IPS-NIHi7 (cell line): ENCODE results near the gene BCAS3.

Experiments used
- DNase-seq: peaks from one replicate; pipeline ENCODE4 v3.0.0; 2012; ENCODE audit warnings: mixed read lengths; ENCODE audit errors: extremely low spot score

Gene BCAS3

GRCh38 chr17:61155590-61156237, 478.1 kb downstream of the BCAS3 start:
- no peak for DNase-seq

GRCh38 chr17:61157246-61157886, 479.7 kb downstream of the BCAS3 start:
- DNase-seq, result no peak

GRCh38 chr17:61158376-61158775, 480.7 kb downstream of the BCAS3 start:
- no peak for DNase-seq

- DNase-seq, result no peak
Observed at GRCh38 chr17:61159221-61159814, 481.7 kb downstream of the BCAS3 start.

- DNase-seq, result no peak
Observed at GRCh38 chr17:61160204-61160603, 482.6 kb downstream of the BCAS3 start.

- DNase-seq, result no peak
Observed at GRCh38 chr17:61160789-61161445, 483.3 kb downstream of the BCAS3 start.

- DNase-seq, result no peak
Observed at GRCh38 chr17:61161615-61162134, 484.0 kb downstream of the BCAS3 start.

GRCh38 chr17:61164517-61164916, 486.9 kb downstream of the BCAS3 start:
- DNase-seq, result no peak

GRCh38 chr17:61167075-61167474, 489.4 kb downstream of the BCAS3 start:
- no peak for DNase-seq

- DNase-seq, result no peak
Observed at GRCh38 chr17:61168506-61168905, 490.9 kb downstream of the BCAS3 start.

- DNase-seq, result no peak
Observed at GRCh38 chr17:61174310-61174709, 496.7 kb downstream of the BCAS3 start.

- DNase-seq, result no peak
Observed at GRCh38 chr17:61175298-61176142, 497.9 kb downstream of the BCAS3 start.

- DNase-seq, result no peak
Observed at GRCh38 chr17:61177351-61177750, 499.7 kb downstream of the BCAS3 start.

GRCh38 chr17:61178284-61178683, 500.6 kb downstream of the BCAS3 start:
- DNase-seq, result no peak

- DNase-seq, result no peak
Observed at GRCh38 chr17:61179380-61179806, 501.7 kb downstream of the BCAS3 start.

- DNase-seq, result no peak
Observed at GRCh38 chr17:61183793-61184192, 506.1 kb downstream of the BCAS3 start.

GRCh38 chr17:61185385-61185784, 507.7 kb downstream of the BCAS3 start:
- no peak for DNase-seq

GRCh38 chr17:61187038-61187437, 509.4 kb downstream of the BCAS3 start:
- DNase-seq, result no peak

- no peak for DNase-seq
Observed at GRCh38 chr17:61188081-61188480, 510.4 kb downstream of the BCAS3 start.

- no peak for DNase-seq
Observed at GRCh38 chr17:61189968-61190367, 512.3 kb downstream of the BCAS3 start.

GRCh38 chr17:61196302-61196704, 518.7 kb downstream of the BCAS3 start:
- DNase-seq, result no peak

GRCh38 chr17:61196799-61197198, 519.1 kb downstream of the BCAS3 start:
- no peak for DNase-seq
